Measurements from ENCODE around the gene ADD2.

The ADD2 gene

GRCh38 chr2:70678576-70679143 is 89.3 kb downstream of the ADD2 start:
- Histone ChIP-seq H3K27ac (no peak overlapping the region), H3K4me3 (no peak overlapping the region), H3K36me3 (ENCODE audit: insufficient read depth, low read length) (no peaks in the 10 kb centered on the region), H3K9ac (ENCODE audit: insufficient read length) (no peak overlapping the region), H3K9me3 (ENCODE audit: low read depth, low read length) (no peaks in the 10 kb centered on the region)
- TF ChIP-seq FOXP2 (optimal IDR thresholded peaks at IDR 0.05; ENCODE audit: control extremely low read depth, extremely low read length, insufficient read depth) (no peak), EZH2 (IDR thresholded peaks at IDR 0.05) (no peak), POLR2AphosphoS5 (IDR thresholded peaks at IDR 0.05; ENCODE audit: borderline replicate concordance, low read depth, low read length) (no peak)
- DNase-seq (ENCODE audit: low read depth, low spot score), result no peak

GRCh38 chr2:70676301-70677035 is 91.5 kb downstream of the ADD2 start:
- Histone ChIP-seq H3K9me3 (ENCODE audit: low read depth, low read length) (no peaks in the 10 kb centered on the region), H3K27ac (no peak overlapping the region), H3K9ac (ENCODE audit: insufficient read length) (no peak overlapping the region), H3K36me3 (ENCODE audit: insufficient read depth, low read length) (no peaks in the 10 kb centered on the region), H3K4me3 (no peak overlapping the region)
- no peak for TF ChIP-seq FOXP2 (optimal IDR thresholded peaks at IDR 0.05; ENCODE audit: control extremely low read depth, extremely low read length, insufficient read depth)
- DNase-seq (ENCODE audit: low read depth, low spot score), result no peak

DNA sequence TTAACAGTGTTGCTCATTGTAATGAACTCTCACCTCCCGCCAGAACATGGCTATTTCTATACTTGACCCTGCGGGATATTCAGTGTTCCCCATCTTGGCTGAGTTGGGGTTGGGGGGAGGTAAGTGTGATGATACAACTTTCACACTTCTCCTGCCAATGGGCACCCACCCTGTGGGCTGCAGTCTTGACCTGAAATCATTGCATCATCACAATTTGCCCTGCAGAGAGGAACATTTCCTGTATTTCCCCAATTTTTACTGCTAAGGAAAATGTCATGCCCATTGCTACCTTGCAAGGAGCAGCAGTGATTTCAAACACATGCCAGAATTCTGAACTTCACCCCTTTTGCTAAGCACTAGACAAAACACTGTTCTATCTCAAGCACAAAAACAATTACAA is 92.1 kb downstream of the ADD2 start:
- TF ChIP-seq EZH2 (IDR thresholded peaks at IDR 0.05) (no peak), FOXP2 (optimal IDR thresholded peaks at IDR 0.05; ENCODE audit: control extremely low read depth, extremely low read length, insufficient read depth) (no peak), POLR2AphosphoS5 (IDR thresholded peaks at IDR 0.05; ENCODE audit: borderline replicate concordance, low read depth, low read length) (no peak)
- Histone ChIP-seq H3K27ac (no peak overlapping the region), H3K36me3 (ENCODE audit: insufficient read depth, low read length) (no peaks in the 10 kb centered on the region), H3K9me3 (ENCODE audit: low read depth, low read length) (no peaks in the 10 kb centered on the region), H3K4me3 (no peak overlapping the region), H3K9ac (ENCODE audit: insufficient read length) (no peak overlapping the region)
- no peak for DNase-seq (ENCODE audit: low read depth, low spot score)

- TF ChIP-seq FOXP2 (optimal IDR thresholded peaks at IDR 0.05; ENCODE audit: control extremely low read depth, extremely low read length, insufficient read depth) (no peak), POLR2AphosphoS5 (IDR thresholded peaks at IDR 0.05; ENCODE audit: borderline replicate concordance, low read depth, low read length) (no peak), EZH2 (IDR thresholded peaks at IDR 0.05) (no peak)
- DNase-seq (ENCODE audit: low read depth, low spot score), result no peak
- no peaks in the 10 kb centered on the region for H3K36me3 ChIP-seq (ENCODE audit: insufficient read depth, low read length)
- H3K9ac ChIP-seq (ENCODE audit: insufficient read length), result no peak overlapping the region
- no peak overlapping the region for H3K27ac ChIP-seq
- H3K9me3 ChIP-seq (ENCODE audit: low read depth, low read length), result no peaks in the 10 kb centered on the region
- no peak overlapping the region for H3K4me3 ChIP-seq
These were observed 93.2 kb downstream of the ADD2 start for GRCh38 chr2:70674636-70675430.

DNA sequence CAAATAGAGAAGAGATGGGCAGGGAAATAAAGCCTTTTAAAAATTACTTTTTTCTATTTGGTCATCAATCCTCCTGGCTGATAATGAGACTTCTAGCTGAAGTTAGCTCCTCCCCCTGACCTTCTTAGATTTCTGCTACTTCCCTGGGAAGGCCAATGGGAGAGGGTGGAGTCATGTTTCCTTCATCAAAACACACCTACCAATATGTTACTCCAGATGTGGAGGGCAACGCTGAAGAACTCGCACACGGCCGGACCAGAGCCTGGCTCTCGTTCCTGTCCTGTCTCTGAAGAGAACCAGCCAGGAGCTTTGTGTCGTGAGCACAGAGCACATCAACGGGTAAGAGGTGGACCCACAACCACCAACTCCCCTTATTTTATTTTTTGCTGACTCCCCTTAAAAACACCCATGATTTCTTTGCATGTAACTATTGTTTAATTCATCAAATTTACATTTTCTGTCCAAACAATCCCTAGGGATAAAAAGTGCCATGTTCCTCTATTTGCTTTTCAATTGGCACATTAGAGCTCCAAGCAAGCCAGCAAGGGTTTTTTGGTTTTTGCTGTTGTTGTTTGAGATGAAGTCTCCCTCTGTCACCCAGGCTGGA is 94.9 kb downstream of the ADD2 start:
- no peak for DNase-seq (ENCODE audit: low read depth, low spot score)
- Histone ChIP-seq H3K9ac (ENCODE audit: insufficient read length) (no peak overlapping the region), H3K4me3 (no peak overlapping the region), H3K9me3 (ENCODE audit: low read depth, low read length) (no peaks in the 10 kb centered on the region), H3K27ac (no peak overlapping the region), H3K36me3 (ENCODE audit: insufficient read depth, low read length) (no peaks in the 10 kb centered on the region)
- TF ChIP-seq EZH2 (IDR thresholded peaks at IDR 0.05) (no peak), FOXP2 (optimal IDR thresholded peaks at IDR 0.05; ENCODE audit: control extremely low read depth, extremely low read length, insufficient read depth) (no peak), POLR2AphosphoS5 (IDR thresholded peaks at IDR 0.05; ENCODE audit: borderline replicate concordance, low read depth, low read length) (no peak)

GRCh38 chr2:70671092-70671675 is 96.8 kb downstream of the ADD2 start:
- no peaks in the 10 kb centered on the region for H3K9me3 ChIP-seq (ENCODE audit: low read depth, low read length)
- TF ChIP-seq EZH2 (IDR thresholded peaks at IDR 0.05) (no peak), FOXP2 (optimal IDR thresholded peaks at IDR 0.05; ENCODE audit: control extremely low read depth, extremely low read length, insufficient read depth) (no peak), POLR2AphosphoS5 (IDR thresholded peaks at IDR 0.05; ENCODE audit: borderline replicate concordance, low read depth, low read length) (no peak)
- H3K27ac ChIP-seq, result no peak overlapping the region
- H3K36me3 ChIP-seq (ENCODE audit: insufficient read depth, low read length), result no peaks in the 10 kb centered on the region
- H3K9ac ChIP-seq (ENCODE audit: insufficient read length), result no peak overlapping the region
- no peak for DNase-seq (ENCODE audit: low read depth, low spot score)
- no peak overlapping the region for H3K4me3 ChIP-seq

DNA sequence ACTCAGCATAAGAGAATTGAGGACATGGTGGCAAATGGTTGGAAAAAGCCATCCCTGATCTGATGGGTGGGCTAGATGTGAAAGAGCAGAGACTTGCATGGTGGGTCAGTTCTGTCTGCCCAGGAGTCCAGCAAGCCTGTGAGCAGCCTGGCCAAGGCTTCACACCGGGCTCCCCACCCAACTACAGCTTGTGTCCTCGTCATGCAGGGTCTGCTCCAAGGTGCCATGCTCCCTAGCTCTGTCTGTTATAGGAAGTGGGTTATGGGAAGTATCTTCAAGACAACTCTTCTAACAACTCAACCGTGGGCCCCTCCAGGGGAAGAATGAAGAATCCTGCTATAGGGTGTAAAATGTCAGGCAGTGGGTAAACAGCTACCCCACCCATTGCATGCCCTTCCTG is 97.4 kb downstream of the ADD2 start:
- Histone ChIP-seq H3K27ac (no peak overlapping the region), H3K4me3 (no peak overlapping the region), H3K9me3 (ENCODE audit: low read depth, low read length) (no peaks in the 10 kb centered on the region), H3K9ac (ENCODE audit: insufficient read length) (no peak overlapping the region), H3K36me3 (ENCODE audit: insufficient read depth, low read length) (no peaks in the 10 kb centered on the region)
- DNase-seq (ENCODE audit: low read depth, low spot score), result no peak
- TF ChIP-seq POLR2AphosphoS5 (IDR thresholded peaks at IDR 0.05; ENCODE audit: borderline replicate concordance, low read depth, low read length), result no peak
- TF ChIP-seq FOXP2 (optimal IDR thresholded peaks at IDR 0.05; ENCODE audit: control extremely low read depth, extremely low read length, insufficient read depth), result no peak
- no peak for TF ChIP-seq EZH2 (IDR thresholded peaks at IDR 0.05)

DNA sequence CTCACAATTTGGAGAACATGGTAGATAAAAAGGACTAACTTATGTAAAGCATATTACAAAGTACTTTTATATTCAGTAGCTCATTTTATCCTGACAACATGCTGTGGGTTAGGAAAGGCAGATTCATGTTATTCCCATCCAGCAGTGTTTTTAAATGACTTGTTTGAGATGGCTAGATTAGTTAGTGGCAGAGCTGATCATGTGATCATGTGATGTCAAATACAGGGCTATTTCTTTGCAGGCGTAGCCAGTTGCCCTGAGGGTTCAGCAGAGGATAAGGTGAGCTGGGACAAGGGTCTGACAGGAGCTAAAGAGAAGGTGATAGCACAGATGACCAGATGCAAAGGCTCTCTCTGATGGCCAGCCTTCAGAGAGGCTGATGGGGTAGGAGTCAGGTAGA is 97.8 kb downstream of the ADD2 start:
- TF ChIP-seq EZH2 (IDR thresholded peaks at IDR 0.05) (no peak), POLR2AphosphoS5 (IDR thresholded peaks at IDR 0.05; ENCODE audit: borderline replicate concordance, low read depth, low read length) (no peak), FOXP2 (optimal IDR thresholded peaks at IDR 0.05; ENCODE audit: control extremely low read depth, extremely low read length, insufficient read depth) (no peak)
- H3K27ac ChIP-seq, result no peak overlapping the region
- H3K9ac ChIP-seq (ENCODE audit: insufficient read length), result no peak overlapping the region
- no peaks in the 10 kb centered on the region for H3K9me3 ChIP-seq (ENCODE audit: low read depth, low read length)
- H3K4me3 ChIP-seq, result no peak overlapping the region
- DNase-seq (ENCODE audit: low read depth, low spot score), result no peak
- H3K36me3 ChIP-seq (ENCODE audit: insufficient read depth, low read length), result no peaks in the 10 kb centered on the region
